Measurements from ENCODE around the gene SRGAP1.

The SRGAP1 gene

GRCh38 chr12:63981343-63981742 lies 136.8 kb downstream of the SRGAP1 start:
- DNase-seq (ENCODE audit: low spot score): no peak
- in situ Hi-C loops (cut with MboI; ENCODE audit: low pct_unique_long_range_greater_than_20kb, low sequenced_read_pairs, unreplicated experiment): no loop called here

GRCh38 chr12:63982604-63983295 lies 138.2 kb downstream of the SRGAP1 start:
- no peak for TF ChIP-seq CTCF (IDR thresholded peaks at IDR 0.05; ENCODE audit: extremely low read depth, insufficient read depth, missing control alignments)
- in situ Hi-C loops (cut with MboI; ENCODE audit: low pct_unique_long_range_greater_than_20kb, low sequenced_read_pairs, unreplicated experiment): no loop called here
- no peak for DNase-seq (ENCODE audit: low spot score)

More at GRCh38 chr12:63981343-63981742, 136.8 kb downstream of the SRGAP1 start:
- TF ChIP-seq CTCF (IDR thresholded peaks at IDR 0.05; ENCODE audit: extremely low read depth, insufficient read depth, missing control alignments): no peak

GRCh38 chr12:63985456-63985855 lies 141.0 kb downstream of the SRGAP1 start:
- DNase-seq (ENCODE audit: low spot score): no peak
- in situ Hi-C loops (cut with MboI; ENCODE audit: low pct_unique_long_range_greater_than_20kb, low sequenced_read_pairs, unreplicated experiment): no loop called here
- TF ChIP-seq CTCF (IDR thresholded peaks at IDR 0.05; ENCODE audit: extremely low read depth, insufficient read depth, missing control alignments): no peak

GRCh38 chr12:63985945-63986344 lies 141.4 kb downstream of the SRGAP1 start:
- in situ Hi-C loops (cut with MboI; ENCODE audit: low pct_unique_long_range_greater_than_20kb, low sequenced_read_pairs, unreplicated experiment): no loop called here

GRCh38 chr12:63989301-63989845 lies 144.9 kb downstream of the SRGAP1 start:
- DNase-seq (ENCODE audit: low spot score): no peak
- no peak for TF ChIP-seq CTCF (IDR thresholded peaks at IDR 0.05; ENCODE audit: extremely low read depth, insufficient read depth, missing control alignments)
- in situ Hi-C loops (cut with MboI; ENCODE audit: low pct_unique_long_range_greater_than_20kb, low sequenced_read_pairs, unreplicated experiment): no loop called here

More at GRCh38 chr12:63985945-63986344, 141.4 kb downstream of the SRGAP1 start:
- no peak for DNase-seq (ENCODE audit: low spot score)
- TF ChIP-seq CTCF (IDR thresholded peaks at IDR 0.05; ENCODE audit: extremely low read depth, insufficient read depth, missing control alignments): no peak

- TF ChIP-seq CTCF (IDR thresholded peaks at IDR 0.05; ENCODE audit: extremely low read depth, insufficient read depth, missing control alignments): no peak
- no peak for DNase-seq (ENCODE audit: low spot score)
Observed at GRCh38 chr12:63990828-63991547, 146.5 kb downstream of the SRGAP1 start.

More at GRCh38 chr12:63990828-63991547, 146.5 kb downstream of the SRGAP1 start:
- in situ Hi-C loops (cut with MboI; ENCODE audit: low pct_unique_long_range_greater_than_20kb, low sequenced_read_pairs, unreplicated experiment): no loop called here

All from GM13977 (cell line).